ENCODE measurements around the gene TULP1.

TULP1 gene

DNA sequence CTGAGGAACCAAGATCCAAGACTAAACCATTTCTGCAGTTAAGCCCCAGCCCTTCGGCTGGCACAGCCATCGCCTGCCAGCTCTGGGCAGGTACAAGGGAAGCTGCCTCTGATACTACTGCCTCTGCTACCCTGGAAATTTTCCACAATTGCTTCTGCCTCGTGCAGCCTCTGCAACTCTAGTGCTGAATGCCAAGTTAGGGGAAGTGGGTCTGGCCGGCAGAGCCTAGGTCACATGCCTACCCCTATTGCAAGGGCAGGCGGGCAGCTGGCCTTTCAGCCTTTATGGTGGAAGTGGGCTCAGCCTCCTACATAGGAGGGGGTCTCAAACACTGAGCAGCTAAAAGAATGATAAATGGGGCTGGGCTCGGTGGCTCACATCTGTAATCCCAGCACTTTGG lies 44.5 kb upstream of the TULP1 start:
- peaks cover 0 to 25% of the 10 kb centered on the region in 2 experiments for H3K27me3 ChIP-seq (ENCODE audit: control insufficient read depth in 1 of 2, insufficient read depth in 1 of 2, low read length in 2 of 2)
- WGBS, result 92% methylated on average over 6 of the region's 6 CpGs
- no peak overlapping the region for H3K4me3 ChIP-seq (ENCODE audit: insufficient read depth in 1 of 2, low read depth in 1 of 2, low read length in 2 of 2)

DNA sequence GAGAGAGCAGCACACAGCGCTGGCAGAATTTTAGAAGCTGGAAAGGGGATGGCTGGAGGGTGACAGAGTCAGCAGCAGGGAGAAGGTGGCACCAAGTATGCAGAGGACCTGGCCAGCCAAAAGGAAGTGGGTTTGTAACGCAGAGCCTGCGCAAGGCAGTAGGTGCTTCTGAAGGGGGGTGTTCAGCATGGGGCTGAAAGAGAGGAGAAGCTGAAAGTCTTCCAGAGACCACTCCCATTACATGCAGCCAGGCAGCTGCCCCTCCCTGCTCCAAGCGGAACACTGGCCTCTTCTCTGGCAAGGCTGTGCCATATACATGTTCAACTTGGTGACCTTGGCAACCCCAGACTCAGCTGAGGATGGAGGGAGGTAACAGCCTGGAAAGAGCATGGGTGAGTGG lies 42.1 kb upstream of the TULP1 start:
- Histone ChIP-seq H3K4me1 (ENCODE audit: control insufficient read depth, insufficient read depth, low read depth, low read length) (no peaks in the 10 kb centered on the region), H3K4ac (ENCODE audit: low read depth in 1 of 2, low read length in 2 of 2) (no peak overlapping the region), H3K27ac (ENCODE audit: low read length, poor library complexity, severe bottlenecking) (no peak overlapping the region), H3K4me2 (ENCODE audit: low read length, poor library complexity, severe bottlenecking) (no peak overlapping the region), H2BK12ac (ENCODE audit: low read length in 2 of 2) (no peak overlapping the region), H4K91ac (ENCODE audit: low read length) (no peak overlapping the region), H2AK5ac (ENCODE audit: low read length, severe bottlenecking) (no peak overlapping the region), H3K9ac (ENCODE audit: low read length) (no peak overlapping the region), H3K23ac (ENCODE audit: low read length in 2 of 2) (no peak overlapping the region), H4K8ac (ENCODE audit: low read length) (no peak overlapping the region), H3K36me3 (ENCODE audit: control insufficient read depth in 1 of 2, insufficient read depth in 2 of 2, low read depth in 1 of 2, low read length in 2 of 2) (no peaks in the 10 kb centered on the region), H3K14ac (ENCODE audit: low read length in 2 of 2) (peak overlapping the region in 1 of 2 experiments; percentile 22), H3K27me3 (ENCODE audit: control insufficient read depth in 1 of 2, insufficient read depth in 1 of 2, low read length in 2 of 2) (peaks cover 0 to 26% of the 10 kb centered on the region in 2 experiments), H3K4me3 (ENCODE audit: insufficient read depth in 1 of 2, low read depth in 1 of 2, low read length in 2 of 2) (no peak overlapping the region), H2BK15ac (ENCODE audit: low read depth, poor library complexity, severe bottlenecking) (no peak overlapping the region), H3K9me3 (ENCODE audit: control insufficient read depth, low read length) (peaks cover 12% of the 10 kb centered on the region), H2BK120ac (ENCODE audit: low read depth, low read length) (no peak overlapping the region), H2AFZ (ENCODE audit: low read depth, low read length) (no peak overlapping the region), H3K79me1 (replicated peaks; ENCODE audit: low read length, poor library complexity, severe bottlenecking) (no peaks in the 10 kb centered on the region), H2BK5ac (ENCODE audit: low read depth, low read length, poor library complexity, severe bottlenecking) (no peak overlapping the region), H3K18ac (ENCODE audit: low read depth in 1 of 2, low read length in 2 of 2) (no peak overlapping the region)
- no peak for DNase-seq
- 92% methylated on average over 4 of the region's 4 CpGs for WGBS

More for the DNA sequence above, 44.5 kb upstream of the TULP1 start:
- Histone ChIP-seq H3K9me3 (ENCODE audit: control insufficient read depth, low read length) (peaks cover 4% of the 10 kb centered on the region), H3K9ac (ENCODE audit: low read length) (no peak overlapping the region), H4K8ac (ENCODE audit: low read length) (no peak overlapping the region), H3K4me2 (ENCODE audit: low read length, poor library complexity, severe bottlenecking) (no peak overlapping the region), H3K4ac (ENCODE audit: low read depth in 1 of 2, low read length in 2 of 2) (no peak overlapping the region), H2AK5ac (ENCODE audit: low read length, severe bottlenecking) (no peak overlapping the region), H3K23ac (ENCODE audit: low read length in 2 of 2) (no peak overlapping the region), H3K27ac (ENCODE audit: low read length, poor library complexity, severe bottlenecking) (no peak overlapping the region), H3K4me1 (ENCODE audit: control insufficient read depth, insufficient read depth, low read depth, low read length) (no peaks in the 10 kb centered on the region), H2AFZ (ENCODE audit: low read depth, low read length) (no peak overlapping the region), H2BK15ac (ENCODE audit: low read depth, poor library complexity, severe bottlenecking) (no peak overlapping the region), H2BK5ac (ENCODE audit: low read depth, low read length, poor library complexity, severe bottlenecking) (no peak overlapping the region), H4K91ac (ENCODE audit: low read length) (no peak overlapping the region), H3K18ac (ENCODE audit: low read depth in 1 of 2, low read length in 2 of 2) (no peak overlapping the region), H3K79me1 (replicated peaks; ENCODE audit: low read length, poor library complexity, severe bottlenecking) (no peaks in the 10 kb centered on the region), H3K36me3 (ENCODE audit: control insufficient read depth in 1 of 2, insufficient read depth in 2 of 2, low read depth in 1 of 2, low read length in 2 of 2) (no peaks in the 10 kb centered on the region), H3K14ac (ENCODE audit: low read length in 2 of 2) (no peak overlapping the region), H2BK12ac (ENCODE audit: low read length in 2 of 2) (no peak overlapping the region), H2BK120ac (ENCODE audit: low read depth, low read length) (no peak overlapping the region)
- DNase-seq, result no peak

GRCh38 chr6:35553315-35553714 lies 40.6 kb upstream of the TULP1 start:
- no peak overlapping the region for H2AK5ac ChIP-seq (ENCODE audit: low read length, severe bottlenecking)
- DNase-seq, result no peak
- H3K4ac ChIP-seq (ENCODE audit: low read depth in 1 of 2, low read length in 2 of 2), result no peak overlapping the region
- H3K4me1 ChIP-seq (ENCODE audit: control insufficient read depth, insufficient read depth, low read depth, low read length), result no peaks in the 10 kb centered on the region
- H3K36me3 ChIP-seq (ENCODE audit: control insufficient read depth in 1 of 2, insufficient read depth in 2 of 2, low read depth in 1 of 2, low read length in 2 of 2), result no peaks in the 10 kb centered on the region
- H3K27ac ChIP-seq (ENCODE audit: low read length, poor library complexity, severe bottlenecking), result no peak overlapping the region
- H3K14ac ChIP-seq (ENCODE audit: low read length in 2 of 2), result no peak overlapping the region
- no peak overlapping the region for H2BK5ac ChIP-seq (ENCODE audit: low read depth, low read length, poor library complexity, severe bottlenecking)
- no peak overlapping the region for H4K91ac ChIP-seq (ENCODE audit: low read length)
- H4K8ac ChIP-seq (ENCODE audit: low read length), result peak overlapping the region; percentile 41
- H3K9ac ChIP-seq (ENCODE audit: low read length), result no peak overlapping the region
- 96% methylated on average over 5 of the region's 6 CpGs for WGBS
- H2AFZ ChIP-seq (ENCODE audit: low read depth, low read length), result no peak overlapping the region
- H2BK12ac ChIP-seq (ENCODE audit: low read length in 2 of 2), result no peak overlapping the region
- no peak overlapping the region for H2BK15ac ChIP-seq (ENCODE audit: low read depth, poor library complexity, severe bottlenecking)
- no peak overlapping the region for H3K4me3 ChIP-seq (ENCODE audit: insufficient read depth in 1 of 2, low read depth in 1 of 2, low read length in 2 of 2)
- no peak overlapping the region for H3K23ac ChIP-seq (ENCODE audit: low read length in 2 of 2)
- no peaks in the 10 kb centered on the region for H3K79me1 ChIP-seq (replicated peaks; ENCODE audit: low read length, poor library complexity, severe bottlenecking)
- H3K27me3 ChIP-seq (ENCODE audit: control insufficient read depth in 1 of 2, insufficient read depth in 1 of 2, low read length in 2 of 2), result peaks cover 0 to 22% of the 10 kb centered on the region in 2 experiments
- no peak overlapping the region for H3K18ac ChIP-seq (ENCODE audit: low read depth in 1 of 2, low read length in 2 of 2)
- H2BK120ac ChIP-seq (ENCODE audit: low read depth, low read length), result no peak overlapping the region
- no peak overlapping the region for H3K4me2 ChIP-seq (ENCODE audit: low read length, poor library complexity, severe bottlenecking)
- H3K9me3 ChIP-seq (ENCODE audit: control insufficient read depth, low read length), result peaks cover 12% of the 10 kb centered on the region

DNA sequence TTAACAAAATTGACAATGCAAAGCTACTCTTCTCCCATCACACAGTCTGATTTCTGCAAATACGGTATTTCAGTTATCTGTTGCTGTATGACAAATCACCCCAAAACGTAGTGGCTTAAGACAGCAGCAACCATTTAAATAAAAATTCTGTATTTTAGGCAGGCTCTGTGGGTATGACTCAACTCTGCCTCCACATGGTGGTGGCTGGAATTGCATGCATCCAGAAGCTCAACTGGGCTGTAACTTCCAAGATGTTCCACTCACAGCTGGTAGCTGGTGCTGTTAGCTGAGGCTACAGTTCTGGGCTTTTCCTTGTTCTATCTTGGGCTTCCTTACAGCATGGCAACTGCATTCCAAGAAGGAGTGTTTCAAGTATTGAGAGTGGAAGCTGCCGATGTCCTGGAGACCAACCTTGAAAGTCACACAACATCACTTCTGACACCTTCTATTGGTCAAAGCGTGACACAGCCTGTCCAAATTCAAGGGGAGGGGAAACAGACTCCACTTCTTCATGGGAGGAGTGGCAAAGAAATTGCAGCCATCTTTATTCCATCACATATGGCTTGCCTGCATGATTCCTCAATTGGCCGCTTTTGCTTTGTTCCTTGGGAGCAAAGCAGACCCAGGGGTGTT lies 39.7 kb upstream of the TULP1 start:
- no peak overlapping the region for H2BK5ac ChIP-seq (ENCODE audit: low read depth, low read length, poor library complexity, severe bottlenecking)
- H3K27me3 ChIP-seq (ENCODE audit: control insufficient read depth in 1 of 2, insufficient read depth in 1 of 2, low read length in 2 of 2), result peaks cover 0 to 25% of the 10 kb centered on the region in 2 experiments
- H3K9me3 ChIP-seq (ENCODE audit: control insufficient read depth, low read length), result peaks cover 12% of the 10 kb centered on the region
- H3K36me3 ChIP-seq (ENCODE audit: control insufficient read depth in 1 of 2, insufficient read depth in 2 of 2, low read depth in 1 of 2, low read length in 2 of 2), result no peaks in the 10 kb centered on the region
- no peak overlapping the region for H3K4me3 ChIP-seq (ENCODE audit: insufficient read depth in 1 of 2, low read depth in 1 of 2, low read length in 2 of 2)
- no peaks in the 10 kb centered on the region for H3K79me1 ChIP-seq (replicated peaks; ENCODE audit: low read length, poor library complexity, severe bottlenecking)
- no peak overlapping the region for H3K27ac ChIP-seq (ENCODE audit: low read length, poor library complexity, severe bottlenecking)
- peak; percentile 18 for DNase-seq
- H3K18ac ChIP-seq (ENCODE audit: low read depth in 1 of 2, low read length in 2 of 2), result no peak overlapping the region
- no peak overlapping the region for H3K4me2 ChIP-seq (ENCODE audit: low read length, poor library complexity, severe bottlenecking)
- no peak overlapping the region for H2BK15ac ChIP-seq (ENCODE audit: low read depth, poor library complexity, severe bottlenecking)
- H3K23ac ChIP-seq (ENCODE audit: low read length in 2 of 2), result no peak overlapping the region
- H3K9ac ChIP-seq (ENCODE audit: low read length), result no peak overlapping the region
- WGBS, result 71% methylated on average over 5 of the region's 5 CpGs
- no peak overlapping the region for H3K4ac ChIP-seq (ENCODE audit: low read depth in 1 of 2, low read length in 2 of 2)
- H3K14ac ChIP-seq (ENCODE audit: low read length in 2 of 2), result no peak overlapping the region
- H4K91ac ChIP-seq (ENCODE audit: low read length), result no peak overlapping the region
- no peak overlapping the region for H2AK5ac ChIP-seq (ENCODE audit: low read length, severe bottlenecking)
- no peak overlapping the region for H2AFZ ChIP-seq (ENCODE audit: low read depth, low read length)
- H2BK120ac ChIP-seq (ENCODE audit: low read depth, low read length), result no peak overlapping the region
- H3K4me1 ChIP-seq (ENCODE audit: control insufficient read depth, insufficient read depth, low read depth, low read length), result no peaks in the 10 kb centered on the region
- no peak overlapping the region for H4K8ac ChIP-seq (ENCODE audit: low read length)
- no peak overlapping the region for H2BK12ac ChIP-seq (ENCODE audit: low read length in 2 of 2)
